Activated CD8-positive, alpha-beta T cell treated with anti-CD3 and anti-CD28 coated beads, Interleukin-2, amount 10 ng/mL, durations not matched to agents 7 days and 5 days (primary cell): ENCODE data around the gene KIAA1755. TPM values are rescaled to one million over a fixed set of nuclear protein-coding genes. Genes with fewer than 3 reads are reported as not detected.

Experiments
- ATAC-seq: fragments of 150-1000 bp; cut with Tn5 transposase; one replicate; pipeline ENCODE4 v1.10.0; 2021; ENCODE audit warnings: moderate library complexity
- CTCF ChIA-PET: fragments of 350-600 bp; sonication (Branson Sonifier 250); formaldehyde crosslinking; loops from one replicate; lab custom pipeline; 2021; ENCODE audit warnings: antibody characterized with exemption; lab: Charles Lee
- POLR2A ChIA-PET: fragments of 350-600 bp; sonication (Branson Sonifier 250); formaldehyde crosslinking; loops from one replicate; lab custom pipeline; 2021; ENCODE audit warnings: antibody characterized with exemption; lab: Charles Lee
- DNase-seq: peaks from one replicate; pipeline ENCODE4 v3.0.0-alpha.2; 2020
- H3K27ac Mint-ChIP-seq: one replicate; pipeline ENCODE4 v1.8.0; 2021; ENCODE audit warnings: mild to moderate bottlenecking, mixed read lengths
- H3K27me3 Mint-ChIP-seq: one replicate; pipeline ENCODE4 v1.8.0; 2021; ENCODE audit warnings: low read depth, mixed read lengths
- H3K36me3 Mint-ChIP-seq: one replicate; pipeline ENCODE4 v1.8.0; 2021; ENCODE audit warnings: low read depth, mixed read lengths
- H3K4me1 Mint-ChIP-seq: one replicate; pipeline ENCODE4 v1.8.0; 2021; ENCODE audit warnings: low read depth, mixed read lengths
- H3K4me3 Mint-ChIP-seq: one replicate; pipeline ENCODE4 v1.8.0; 2021; ENCODE audit warnings: mild to moderate bottlenecking, mixed read lengths
- H3K9me3 Mint-ChIP-seq: one replicate; pipeline ENCODE4 v1.8.0; 2022; ENCODE audit warnings: mixed read lengths; ENCODE audit not compliant: insufficient read depth
- total RNA-seq, 2 experiments: library from RNA; stranded (reverse); gene quantifications; one replicate each; pipeline ENCODE4 v1.2.3, GENCODE V29; 2021

The KIAA1755 gene
- total RNA-seq, 2 experiments from 2014 or later: not detected

DNA sequence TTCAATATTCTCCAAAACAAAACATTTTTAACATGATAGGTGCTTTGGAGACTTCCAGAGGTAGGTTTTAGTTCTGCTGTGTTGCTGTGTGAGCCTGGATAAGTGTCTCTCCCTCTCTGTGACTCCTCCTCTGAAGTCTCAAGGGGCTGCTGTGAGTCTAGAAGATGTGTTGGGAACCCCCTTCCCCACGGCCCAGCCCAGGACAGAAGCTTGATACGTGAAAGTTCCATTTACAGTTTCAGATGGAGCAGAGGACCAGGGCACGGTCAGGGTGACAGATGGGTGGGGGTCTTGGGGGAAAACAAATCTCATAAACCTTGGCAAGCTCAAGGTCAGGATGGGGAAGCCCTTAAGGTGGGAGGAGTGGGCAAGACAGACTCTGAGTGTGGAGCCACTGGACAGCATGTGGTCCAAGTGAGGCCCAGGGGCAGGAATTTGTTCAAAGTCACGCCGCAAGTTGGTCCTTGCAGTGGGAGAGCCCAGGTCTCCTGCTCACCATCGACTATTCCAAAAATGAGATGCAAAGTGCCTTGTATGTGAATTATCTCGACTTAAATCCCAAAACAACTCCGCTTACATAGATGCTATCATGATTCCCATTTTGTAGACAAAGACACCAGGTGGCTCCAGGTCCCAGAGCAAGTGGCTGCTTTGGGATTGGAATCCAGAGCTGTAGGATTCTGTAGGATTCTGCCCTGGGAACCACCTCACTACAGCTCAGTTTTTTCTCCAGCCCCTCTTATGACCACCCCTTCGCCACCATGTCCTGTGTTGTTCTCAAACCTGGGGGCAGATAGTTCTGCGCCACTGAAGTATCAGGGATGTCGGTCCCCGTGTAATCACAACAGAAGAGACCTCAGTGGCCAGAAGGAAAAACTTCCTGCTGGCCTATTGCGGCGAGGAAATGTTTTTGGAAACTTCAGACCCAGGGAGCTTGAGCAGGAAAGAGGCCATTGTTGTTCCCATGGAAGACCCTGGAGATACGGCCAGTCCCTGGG lies 97.4 kb downstream of the KIAA1755 start:
- Mint-ChIP-seq H3K9me3 (no peaks in the 10 kb centered on the region), H3K36me3 (no peaks in the 10 kb centered on the region), H3K27ac (no peak overlapping the region), H3K4me1 (peaks cover 19% of the 10 kb centered on the region), H3K4me3 (no peak overlapping the region), H3K27me3 (peaks cover 13% of the 10 kb centered on the region)
- DNase-seq: no peak
- no peak for ATAC-seq
- ChIA-PET POLR2A (no interaction called here), CTCF (interaction anchor here (1.0 to 3.8 kb wide), 5 partner anchors 11 to 105 kb away, joined by 3 to 17 read pairs (median 4); no protein-coding TSS in a partner anchor)

DNA sequence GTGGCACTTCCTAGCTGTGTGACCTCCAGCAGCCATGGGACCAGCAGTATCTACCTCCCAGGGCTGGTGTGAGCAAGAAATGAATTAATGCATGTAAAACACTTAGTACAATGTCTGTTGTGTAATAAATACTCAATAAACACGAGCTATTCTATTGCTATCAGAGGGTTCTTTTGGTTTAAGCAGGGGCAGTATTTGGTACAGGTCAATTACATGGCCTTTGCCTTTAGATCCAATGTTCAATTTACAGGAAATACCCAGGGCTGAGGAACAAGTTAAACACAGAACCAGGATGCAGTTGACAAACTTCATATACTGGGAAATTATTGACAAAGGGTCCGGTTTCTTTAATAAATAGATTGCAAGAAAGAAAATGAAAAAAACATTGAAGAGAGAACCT lies 98.4 kb downstream of the KIAA1755 start:
- ChIA-PET CTCF (interaction anchor here (0.7 to 3.8 kb wide), 4 partner anchors 48 to 105 kb away, joined by 3 to 15 read pairs (median 3); no protein-coding TSS in a partner anchor), POLR2A (interaction anchor here (0.6 kb wide), 1 partner anchor 394 kb away, joined by 3 read pairs; no protein-coding TSS in a partner anchor)
- Mint-ChIP-seq H3K27ac (no peak overlapping the region), H3K4me3 (no peak overlapping the region), H3K27me3 (peaks cover 13% of the 10 kb centered on the region), H3K9me3 (no peaks in the 10 kb centered on the region), H3K4me1 (peaks cover 13% of the 10 kb centered on the region), H3K36me3 (no peaks in the 10 kb centered on the region)
- ATAC-seq: no peak
- DNase-seq: no peak

DNA sequence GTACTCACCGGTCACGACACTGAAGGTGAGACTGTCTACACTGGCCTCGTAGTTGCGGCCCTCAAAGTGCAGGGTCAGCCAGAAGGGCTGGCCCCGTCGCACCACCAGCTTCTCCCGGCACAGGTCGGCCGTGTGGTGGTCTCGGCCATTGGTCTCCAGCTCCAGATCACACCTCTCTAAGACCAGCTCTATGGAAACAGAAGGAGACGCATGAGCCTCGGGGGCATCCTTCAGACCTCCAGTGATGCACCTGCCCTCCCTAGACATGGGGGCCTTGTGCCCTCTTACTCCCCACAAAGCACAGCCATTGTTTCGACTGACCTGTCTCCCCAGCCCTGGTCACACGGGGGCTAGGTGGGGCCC lies 99.1 kb downstream of the KIAA1755 start:
- H3K4me1 Mint-ChIP-seq: peaks cover 13% of the 10 kb centered on the region
- DNase-seq (no peak), ATAC-seq (no peak)
- H3K9me3 Mint-ChIP-seq: no peaks in the 10 kb centered on the region
- ChIA-PET POLR2A (interaction anchor here (0.6 kb wide), 1 partner anchor 394 kb away, joined by 3 read pairs; no protein-coding TSS in a partner anchor), CTCF (interaction anchor here (0.7 to 3.8 kb wide), 3 partner anchors 88 to 104 kb away, joined by 3 to 15 read pairs (median 3); no protein-coding TSS in a partner anchor)
- H3K27me3 Mint-ChIP-seq: peaks cover 13% of the 10 kb centered on the region
- no peak overlapping the region for H3K4me3 Mint-ChIP-seq
- H3K27ac Mint-ChIP-seq: no peak overlapping the region
- no peaks in the 10 kb centered on the region for H3K36me3 Mint-ChIP-seq

Other genes starting within 250 kb of the KIAA1755 start
- 10 to 100 TPM; 29.3 to 32.2 TPM for gene TTI1, start 227.3 kb downstream of the KIAA1755 start, total RNA-seq
- 10 to 100 TPM; 32.4 to 34.3 TPM for gene RPRD1B, start 227.0 kb downstream of the KIAA1755 start, total RNA-seq
- gene TGM2, start 95.5 kb downstream of the KIAA1755 start, total RNA-seq: under 1 TPM; 0.31 to 0.34 TPM
- not detected for gene BPI, start 43.4 kb upstream of the KIAA1755 start, total RNA-seq
- gene LBP, start 85.7 kb upstream of the KIAA1755 start, total RNA-seq: not detected
- 10 to 100 TPM; 69.6 to 77.8 TPM for gene SNHG17, start 174.6 kb upstream of the KIAA1755 start, total RNA-seq
- gene RALGAPB, start 212.1 kb upstream of the KIAA1755 start, total RNA-seq: 10 to 100 TPM; 29.5 to 29.6 TPM